ENCODE measurements around the gene DPM3.
"Not testable (repeated sequence)": the region's sequence is repeated elsewhere in the genome, so short reads cannot be mapped to it uniquely, and the experiment has no call there.

DPM3 gene

GRCh38 chr1:155155996-155156643 lies 15.8 kb upstream of the DPM3 start:
- DNase-seq: not testable (repeated sequence)

- DNase-seq: no peak
These were observed 5.2 kb upstream of the DPM3 start for GRCh38 chr1:155145491-155145890.

DNA sequence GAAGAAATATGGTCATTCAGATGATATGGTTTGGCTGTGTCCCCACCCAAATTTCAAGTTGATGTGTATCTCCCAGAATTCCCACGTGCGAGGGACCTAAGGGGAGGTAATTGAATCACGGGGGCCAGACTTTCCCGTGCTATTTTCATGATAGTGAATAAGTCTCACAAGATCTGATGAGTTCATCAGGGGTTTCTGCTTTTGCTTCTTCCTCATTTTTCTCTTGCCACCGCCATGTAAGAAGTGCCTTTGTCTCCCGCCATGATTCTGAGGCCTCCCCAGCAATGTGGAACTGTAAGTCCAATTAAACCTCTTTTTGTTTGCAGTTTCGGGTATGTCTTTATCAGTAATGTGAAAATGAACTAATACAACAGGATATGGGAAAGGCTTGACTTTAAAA lies 1.4 kb upstream of the DPM3 start:
- DNase-seq: no peak

GRCh38 chr1:155140630-155140953 lies 261 bp upstream of the DPM3 start:
- DNase-seq: no peak

DNA sequence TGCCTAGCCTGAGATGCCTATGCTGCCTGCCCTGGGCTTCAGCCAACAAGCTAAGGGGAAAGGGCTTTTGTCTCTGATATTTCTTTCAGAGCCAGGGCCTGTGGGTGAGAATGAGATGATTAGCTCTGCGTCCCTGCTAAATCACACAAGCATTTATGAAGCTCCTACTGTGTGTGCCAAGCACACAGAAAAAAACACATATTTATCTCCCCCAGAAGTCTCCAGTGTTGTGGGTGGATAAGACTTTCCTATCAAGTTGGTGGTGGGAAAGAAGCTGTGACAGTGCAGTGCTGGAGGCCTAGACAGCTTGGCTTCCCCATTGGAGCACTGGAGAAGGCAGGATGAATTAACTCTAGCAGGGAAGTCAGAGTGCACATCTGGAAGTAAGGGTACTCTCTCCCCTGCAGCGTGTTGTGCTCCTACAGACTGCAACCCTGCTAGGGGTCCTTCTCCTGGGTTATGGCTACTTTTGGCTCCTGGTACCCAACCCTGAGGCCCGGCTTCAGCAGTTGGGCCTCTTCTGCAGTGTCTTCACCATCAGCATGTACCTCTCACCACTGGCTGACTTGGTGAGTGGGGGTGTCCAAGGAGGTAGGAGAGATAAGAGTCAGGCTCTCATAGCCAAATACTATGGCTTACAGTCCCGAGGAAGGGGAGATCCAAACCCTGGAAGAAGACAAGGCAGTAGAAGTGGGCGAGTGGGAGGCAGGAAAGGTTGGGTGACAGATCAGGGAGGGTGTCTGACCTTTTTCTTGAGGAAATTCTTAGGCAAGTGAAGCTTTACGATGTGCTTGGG lies 3.0 kb downstream of the DPM3 start:
- peak; percentile 68 for DNase-seq

- DNase-seq: peak; percentile 77
These were observed 3.6 kb downstream of the DPM3 start for GRCh38 chr1:155136748-155137147.

GRCh38 chr1:155135415-155136028 lies 4.8 kb downstream of the DPM3 start, which contains the start of gene SLC50A1:
Gene SLC50A1 (plus strand): TSS chr1:155135852. CDS start chr1:155135912, 60 bp downstream.
- DNase-seq: peak; percentile 93

GRCh38 chr1:155134880-155135414 lies 5.4 kb downstream of the DPM3 start:
- DNase-seq: peak; percentile 87

- DNase-seq: no peak
These were observed 6.0 kb downstream of the DPM3 start for GRCh38 chr1:155134322-155134721.

GRCh38 chr1:155133799-155134281 lies 6.5 kb downstream of the DPM3 start:
- no peak for DNase-seq

DNA sequence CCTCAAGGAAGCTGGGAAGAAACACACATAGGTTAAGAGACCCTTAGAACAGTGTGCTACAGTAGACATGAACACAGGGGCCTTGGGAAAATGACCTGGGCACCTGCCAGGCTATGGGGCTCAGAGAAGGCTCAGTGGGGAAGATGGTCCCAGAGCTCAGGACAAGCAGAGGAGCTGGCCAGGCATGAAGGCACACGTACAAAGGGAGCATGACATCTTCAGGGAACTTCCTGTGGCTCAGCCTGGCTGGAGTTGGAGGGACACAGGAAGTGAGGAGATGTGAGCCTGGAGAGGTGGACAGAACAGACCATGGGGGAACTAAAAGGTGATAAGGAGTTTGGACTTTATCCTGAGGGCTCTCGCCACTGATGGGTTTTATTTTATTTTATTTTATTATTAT lies 8.5 kb downstream of the DPM3 start:
- no peak for DNase-seq

- DNase-seq: no peak
These were observed 9.0 kb downstream of the DPM3 start for GRCh38 chr1:155131285-155131684.

DNA sequence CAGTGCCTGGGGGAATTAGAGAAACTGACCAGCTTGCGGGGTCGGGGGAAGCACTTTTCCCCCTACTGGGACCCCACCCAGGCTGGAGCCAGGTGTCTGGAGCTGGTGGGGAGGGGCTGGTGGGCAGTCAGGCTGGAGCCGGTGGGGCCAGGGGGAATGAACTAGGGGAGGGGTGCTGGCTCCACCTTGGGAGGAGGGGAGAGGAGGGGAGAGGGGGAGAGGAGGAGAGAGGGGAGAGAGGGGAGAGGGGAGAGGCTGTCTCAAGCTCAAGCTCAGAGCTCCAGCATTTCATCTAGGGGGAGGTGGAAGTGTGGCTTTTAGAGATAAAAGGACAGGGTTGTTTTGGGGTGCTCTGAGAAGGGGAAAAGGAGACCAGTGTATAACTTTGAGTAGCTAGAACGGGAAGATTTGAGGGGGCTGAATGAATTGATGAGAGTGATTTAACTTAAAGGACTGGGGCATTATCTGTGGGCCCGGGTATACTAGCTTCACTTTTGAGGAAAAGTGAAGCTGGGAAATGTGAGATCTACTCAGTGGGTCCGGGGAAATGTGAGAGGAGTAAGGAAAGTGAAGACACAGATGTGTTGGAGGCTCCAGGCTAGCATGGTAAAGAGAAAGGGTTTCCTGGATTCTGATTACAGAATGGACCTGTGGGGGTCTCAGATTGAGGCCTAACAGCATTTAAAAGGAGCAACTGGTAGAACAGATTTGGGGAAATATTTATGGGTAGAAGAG lies 9.9 kb downstream of the DPM3 start:
- peak; percentile 51 for DNase-seq

DNA sequence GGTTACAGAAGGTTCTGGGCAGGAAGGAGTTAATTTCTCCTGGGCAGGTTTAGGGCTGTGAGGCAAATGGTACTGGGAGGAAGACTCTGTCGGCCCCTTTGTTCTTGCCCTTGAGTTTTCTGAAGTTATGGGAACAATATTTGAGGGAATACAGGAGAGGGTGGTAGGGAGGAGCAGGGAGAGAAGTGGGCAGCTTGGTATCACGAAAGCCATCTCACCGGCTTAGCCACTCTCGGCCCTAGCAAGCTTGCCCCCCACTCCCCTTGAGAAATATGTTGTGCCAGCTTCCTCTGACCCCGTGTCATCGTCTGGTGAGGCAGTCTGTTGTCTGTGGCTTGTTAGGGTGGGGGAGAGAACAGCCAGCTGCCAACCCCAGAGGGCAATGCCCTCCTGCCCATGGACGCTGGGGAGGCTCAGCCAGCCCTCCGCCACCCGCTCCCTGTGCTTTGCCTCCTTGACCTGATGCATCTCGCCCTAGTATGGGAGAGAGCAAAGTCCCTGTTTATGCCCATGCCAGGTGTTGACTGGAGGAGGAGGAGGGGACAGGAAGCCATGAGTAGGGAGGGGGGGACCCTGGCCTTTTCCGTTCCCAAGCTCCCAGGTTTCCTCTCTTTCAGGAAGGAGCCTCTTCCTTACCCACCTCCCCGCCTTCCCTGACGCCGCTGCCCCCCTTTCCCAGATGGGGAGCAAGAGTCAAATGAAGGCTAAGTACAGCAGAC lies 11.4 kb downstream of the DPM3 start:
- DNase-seq: no peak

DNA sequence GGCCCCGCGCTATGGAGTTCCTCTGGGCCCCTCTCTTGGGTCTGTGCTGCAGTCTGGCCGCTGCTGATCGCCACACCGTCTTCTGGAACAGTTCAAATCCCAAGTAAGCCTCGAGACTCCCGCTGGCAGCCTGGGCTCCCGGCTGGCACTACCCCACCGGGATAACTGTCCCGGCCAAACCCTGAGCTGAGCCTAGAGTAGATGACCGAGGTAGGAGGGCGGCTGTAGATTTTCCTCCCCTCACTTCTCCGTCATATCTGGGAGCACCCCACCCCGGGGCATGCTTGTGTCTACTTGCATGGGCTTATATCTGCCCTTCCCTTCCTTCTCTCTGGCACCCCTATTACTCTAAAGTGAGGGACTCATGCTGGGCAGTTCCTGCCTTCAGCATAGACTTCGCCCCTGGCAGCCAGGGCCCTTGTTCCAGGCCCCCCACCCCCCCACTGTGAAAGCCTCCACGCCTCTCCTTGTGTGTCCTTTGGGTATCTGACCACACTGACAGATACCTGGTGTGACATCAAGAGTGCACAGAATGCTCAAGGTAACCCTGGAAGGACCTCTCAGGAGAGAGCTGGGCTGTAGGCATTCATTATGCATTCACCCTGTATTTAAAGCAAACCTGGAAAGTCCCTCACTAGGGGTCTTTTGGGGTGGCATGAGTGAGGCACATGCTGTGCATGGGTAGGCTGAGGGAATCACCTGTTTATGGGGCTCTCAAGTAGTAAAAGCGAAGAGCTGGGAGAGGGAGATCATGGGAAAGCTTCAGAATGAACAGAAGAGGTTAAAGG lies 12.2 kb downstream of the DPM3 start:
- peak; percentile 44 for DNase-seq

- peak; percentile 71 for DNase-seq
These were observed 13.0 kb downstream of the DPM3 start, which contains the start of gene EFNA1 for GRCh38 chr1:155127105-155127966. Gene EFNA1 (plus strand): TSS chr1:155127876. CDS start chr1:155127978, 102 bp downstream.

DNA sequence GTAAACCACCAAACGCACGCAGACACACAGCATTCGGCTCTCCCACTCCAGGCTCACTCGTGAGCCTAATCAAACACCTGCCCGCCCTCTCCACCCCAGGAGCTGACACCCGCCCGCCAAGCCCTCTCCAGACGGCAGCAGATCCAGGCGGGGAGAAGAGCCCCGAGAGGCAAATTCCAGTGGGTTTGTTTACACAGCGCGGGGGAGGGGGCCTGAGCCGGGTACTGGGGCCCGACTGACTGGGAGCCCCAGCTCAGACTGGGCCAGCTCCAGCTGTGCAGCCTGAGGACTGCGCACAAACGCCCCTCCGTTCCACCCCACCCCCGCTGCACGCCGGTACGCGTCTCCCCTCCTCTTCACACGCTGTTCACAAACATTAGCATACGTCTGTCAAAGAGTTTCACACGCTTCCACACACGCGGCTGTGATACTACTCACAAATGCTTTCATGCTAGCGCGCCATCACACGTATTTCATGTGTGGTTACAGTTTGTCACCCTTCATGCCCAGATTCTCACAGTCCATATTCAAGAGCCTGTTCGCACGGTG lies 13.7 kb downstream of the DPM3 start:
- DNase-seq: peak; percentile 63

DNA sequence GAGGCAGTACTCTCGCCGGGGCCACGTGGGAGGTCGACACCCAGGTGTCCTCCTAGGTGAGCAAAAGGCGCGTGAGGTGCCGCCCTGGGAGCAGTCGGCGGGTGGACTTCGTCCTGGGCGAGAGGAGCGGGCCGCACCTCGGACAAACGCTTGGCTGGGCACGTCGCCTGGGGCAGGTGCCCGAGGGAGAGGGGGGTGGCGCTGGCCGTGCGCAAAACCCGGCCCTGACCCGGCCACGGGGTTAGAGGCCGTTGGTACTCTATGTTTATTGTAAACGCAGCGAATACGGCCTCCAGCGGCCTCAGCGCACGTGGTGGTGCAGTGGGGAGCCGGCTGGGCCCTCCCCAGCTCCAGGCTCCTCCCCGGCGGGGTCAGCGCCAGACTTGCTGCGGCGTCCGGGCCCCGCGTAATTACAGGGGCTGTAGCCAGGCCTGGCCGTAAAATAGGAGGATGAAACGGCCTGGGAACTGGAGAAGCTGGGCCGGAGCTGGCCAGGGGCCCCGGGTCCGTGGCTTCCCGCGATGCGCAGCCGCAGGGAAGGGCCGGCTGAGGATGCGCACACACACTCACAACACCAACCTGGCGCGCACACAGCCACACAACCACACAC lies 14.3 kb downstream of the DPM3 start:
- no peak for DNase-seq

DNA sequence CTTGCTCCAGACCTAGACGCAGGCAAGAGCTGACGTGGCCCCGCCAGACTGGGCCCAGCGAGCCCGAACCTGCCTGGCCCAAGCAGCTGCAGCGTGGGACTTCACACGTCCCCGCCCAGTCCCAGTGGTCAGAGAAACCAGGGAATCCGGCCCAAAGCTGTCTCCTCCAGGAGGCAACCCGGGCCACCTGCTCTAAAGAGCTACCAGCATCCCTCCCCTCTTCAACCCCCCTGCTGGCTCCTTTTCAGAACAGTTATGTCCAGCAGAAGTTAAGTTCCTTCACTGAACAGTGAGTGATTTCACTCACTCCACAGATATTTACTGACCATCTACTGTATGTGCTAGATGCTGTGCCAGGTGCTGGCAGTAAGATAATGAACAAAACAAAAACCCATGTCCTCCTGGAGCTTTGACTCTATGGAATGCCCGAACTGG lies 14.8 kb downstream of the DPM3 start:
- no peak for DNase-seq
